Ishikawa (cell line): ENCODE measurements around the gene ILDR1.

ENCODE experiments used
- CEBPB ChIP-seq: IDR thresholded peaks from 2 replicates; pipeline ENCODE4 v1.6.1; 2012
- CREB1 ChIP-seq: IDR thresholded peaks from 2 replicates; pipeline ENCODE4 v1.6.1; 2012; ENCODE audit warnings: low read depth
- EGR1 ChIP-seq: IDR thresholded peaks from 2 replicates; pipeline ENCODE4 v1.6.1; 2012
- EP300 ChIP-seq: IDR thresholded peaks from 2 replicates; pipeline ENCODE4 v1.6.1; 2012; ENCODE audit warnings: borderline replicate concordance
- FOXM1 ChIP-seq: IDR thresholded peaks from 2 replicates; pipeline ENCODE4 v1.6.1; 2012; ENCODE audit warnings: low read depth, borderline replicate concordance
- MAX ChIP-seq: IDR thresholded peaks from 2 replicates; pipeline ENCODE4 v1.6.1; 2012
- NFIC ChIP-seq: IDR thresholded peaks from 2 replicates; pipeline ENCODE4 v1.6.1; 2012
- RAD21 ChIP-seq: IDR thresholded peaks from 2 replicates; pipeline ENCODE4 v1.6.1; 2012; ENCODE audit warnings: low read depth
- REST ChIP-seq: IDR thresholded peaks from 2 replicates; pipeline ENCODE4 v1.6.1; 2012; ENCODE audit warnings: low read depth, mild to moderate bottlenecking
- TAF1 ChIP-seq: IDR thresholded peaks from 2 replicates; pipeline ENCODE4 v1.6.1; 2012; ENCODE audit warnings: low read depth, mild to moderate bottlenecking
- TCF12 ChIP-seq: IDR thresholded peaks from 2 replicates; pipeline ENCODE4 v1.6.1; 2012; ENCODE audit warnings: low read depth
- TEAD4 ChIP-seq: IDR thresholded peaks from 2 replicates; pipeline ENCODE4 v1.6.1; 2012
- USF1 ChIP-seq: IDR thresholded peaks from 2 replicates; pipeline ENCODE4 v1.6.1; 2012
- YY1 ChIP-seq: IDR thresholded peaks from 2 replicates; pipeline ENCODE4 v1.6.1; 2012; ENCODE audit warnings: low read depth
- ZBTB7A ChIP-seq: IDR thresholded peaks from 2 replicates; pipeline ENCODE4 v1.6.1; 2012; ENCODE audit warnings: low read depth

The ILDR1 gene

GRCh38 chr3:121981473-121981872 lies 40.6 kb downstream of the ILDR1 start:
- TF ChIP-seq ZBTB7A (no peak), TAF1 (no peak), EP300 (no peak), FOXM1 (no peak), TCF12 (no peak), CREB1 (no peak), NFIC (no peak), YY1 (no peak), REST (no peak), MAX (no peak), EGR1 (no peak), TEAD4 (no peak), CEBPB (no peak), USF1 (no peak), RAD21 (no peak)

- TF ChIP-seq EP300 = no peak
- no peak for TF ChIP-seq RAD21
- TF ChIP-seq TEAD4 = no peak
- TF ChIP-seq REST = no peak
- TF ChIP-seq FOXM1 = no peak
- TF ChIP-seq MAX = no peak
- TF ChIP-seq TAF1 = no peak
- no peak for TF ChIP-seq ZBTB7A
- TF ChIP-seq YY1 = no peak
- no peak for TF ChIP-seq EGR1
- no peak for TF ChIP-seq USF1
- no peak for TF ChIP-seq NFIC
- TF ChIP-seq TCF12 = no peak
- no peak for TF ChIP-seq CEBPB
- TF ChIP-seq CREB1 = no peak
Observed at GRCh38 chr3:121980450-121980796, 41.6 kb downstream of the ILDR1 start.

GRCh38 chr3:121979734-121980449 lies 42.2 kb downstream of the ILDR1 start:
- TF ChIP-seq TCF12 (no peak), RAD21 (no peak), TAF1 (no peak), ZBTB7A (no peak), EGR1 (no peak), MAX (no peak), REST (no peak), YY1 (no peak), FOXM1 (no peak), EP300 (no peak), USF1 (no peak), TEAD4 (no peak), NFIC (no peak), CREB1 (no peak)

- no peak for TF ChIP-seq CREB1
- no peak for TF ChIP-seq EP300
- TF ChIP-seq FOXM1 = no peak
- TF ChIP-seq EGR1 = no peak
- no peak for TF ChIP-seq CEBPB
- TF ChIP-seq NFIC = no peak
- TF ChIP-seq REST = no peak
- TF ChIP-seq TEAD4 = no peak
- no peak for TF ChIP-seq RAD21
- no peak for TF ChIP-seq TCF12
- TF ChIP-seq TAF1 = no peak
Observed at GRCh38 chr3:121979246-121979645, 42.8 kb downstream of the ILDR1 start.
